AG08395 (cell line): ENCODE results near the gene CKMT1A.

ENCODE experiments used
- DNase-seq: peaks from one replicate; pipeline ENCODE4 v3.0.0; 2012; ENCODE audit warnings: mixed read lengths, low spot score

Gene CKMT1A

GRCh38 chr15:43748376-43748775 is 54.7 kb downstream of the CKMT1A start:
- peak; percentile 55 for DNase-seq
